HG02840 (cell line): ENCODE data around the gene KRT82.
"Not testable (repeated sequence)": the region's sequence is repeated elsewhere in the genome, so short reads cannot be mapped to it uniquely, and the experiment has no call there.

Experiments used
- ATAC-seq: cut with Tn5 transposase; IDR thresholded peaks from one replicate; pipeline ENCODE4 v1.9.1; 2021; ENCODE audit warnings: mild to moderate bottlenecking, moderate library complexity, moderate number of reproducible peaks; ENCODE audit not compliant: unreplicated experiment, low FRiP score

The KRT82 gene

DNA sequence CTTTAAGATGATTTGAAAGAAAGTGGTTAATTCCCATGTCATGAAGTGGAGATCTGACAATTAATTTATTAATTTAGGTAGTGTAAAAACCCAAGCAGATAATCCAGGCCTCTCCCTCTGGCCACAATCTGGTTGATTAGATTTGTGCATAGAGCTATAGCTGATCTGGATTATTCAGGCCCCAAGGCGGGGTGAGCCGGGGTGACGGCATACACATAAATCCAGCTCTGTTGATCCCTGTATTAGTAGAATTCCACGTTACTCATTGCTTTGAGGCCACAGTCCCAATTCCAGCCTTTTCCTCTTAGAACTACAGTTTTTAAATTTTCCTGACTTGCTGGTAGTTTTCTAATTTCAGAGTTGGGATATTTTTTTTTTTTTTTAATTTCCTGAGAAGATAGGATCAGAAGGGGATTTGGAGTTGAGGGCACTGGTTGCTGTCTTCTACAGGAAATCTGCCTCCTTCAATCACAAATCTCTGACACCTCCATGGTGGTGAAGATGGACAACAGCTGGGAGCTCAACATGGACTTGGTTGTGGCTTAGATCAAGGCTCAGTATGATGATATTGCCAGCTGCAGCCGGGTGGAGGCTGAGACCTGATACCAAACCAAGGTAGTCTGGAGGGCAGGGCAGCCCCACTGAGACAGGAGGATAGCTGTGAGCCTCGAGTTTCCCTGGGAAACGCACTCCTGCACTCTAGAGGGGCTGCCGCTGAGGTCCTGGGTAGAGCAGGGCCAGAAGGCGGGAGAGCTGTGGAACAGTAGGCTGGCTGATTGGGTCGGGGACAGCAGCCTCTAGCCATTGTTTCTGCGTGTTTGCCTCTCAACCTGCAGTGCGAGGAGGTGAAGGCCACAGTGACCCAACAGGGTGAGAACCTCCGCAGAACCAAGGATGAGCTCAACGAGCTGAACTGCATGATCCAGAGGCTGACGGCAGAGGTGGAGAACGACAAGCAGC is 58.3 kb downstream of the KRT82 start:
- no peak for ATAC-seq

DNA sequence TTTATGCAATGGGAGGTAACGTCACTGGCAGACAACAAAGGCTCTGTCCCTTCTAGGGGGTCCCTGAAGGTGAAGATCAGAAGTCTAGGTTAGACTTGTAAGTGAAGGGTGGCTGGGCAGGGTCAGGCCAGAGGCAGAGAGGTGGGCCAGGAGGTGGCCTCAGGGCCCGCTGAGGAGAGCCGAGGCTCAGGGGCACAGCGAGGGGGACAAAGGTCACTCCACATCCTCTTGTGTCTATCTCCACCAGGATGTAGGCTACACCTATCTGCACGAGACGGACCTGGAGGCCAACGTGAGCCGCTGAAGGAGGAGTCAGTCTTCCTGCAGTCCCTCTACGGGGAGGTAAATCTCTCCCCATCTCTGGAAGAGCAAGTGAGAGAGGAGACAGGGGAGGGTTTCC is 59.1 kb downstream of the KRT82 start:
- no peak for ATAC-seq

DNA sequence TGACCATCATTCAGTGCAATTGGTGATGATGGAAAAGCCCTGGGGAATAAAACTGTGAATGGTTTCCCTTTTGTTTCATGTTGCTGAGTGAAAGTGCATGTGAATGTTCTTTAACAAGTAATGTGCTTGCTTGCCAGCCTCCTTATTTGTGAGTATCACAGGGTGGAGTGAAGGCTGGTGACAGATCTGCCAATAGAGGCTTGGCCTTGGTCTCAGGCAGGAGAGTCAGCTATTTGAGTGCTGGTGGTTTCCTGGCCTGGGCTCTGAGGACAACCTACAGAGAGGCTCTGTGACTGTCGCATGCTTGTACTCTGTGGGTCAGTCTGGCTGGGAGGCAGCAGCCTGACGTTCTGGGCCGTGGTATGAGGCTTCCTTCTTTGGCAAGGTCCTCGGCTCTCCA is 59.5 kb downstream of the KRT82 start:
- ATAC-seq = no peak

DNA sequence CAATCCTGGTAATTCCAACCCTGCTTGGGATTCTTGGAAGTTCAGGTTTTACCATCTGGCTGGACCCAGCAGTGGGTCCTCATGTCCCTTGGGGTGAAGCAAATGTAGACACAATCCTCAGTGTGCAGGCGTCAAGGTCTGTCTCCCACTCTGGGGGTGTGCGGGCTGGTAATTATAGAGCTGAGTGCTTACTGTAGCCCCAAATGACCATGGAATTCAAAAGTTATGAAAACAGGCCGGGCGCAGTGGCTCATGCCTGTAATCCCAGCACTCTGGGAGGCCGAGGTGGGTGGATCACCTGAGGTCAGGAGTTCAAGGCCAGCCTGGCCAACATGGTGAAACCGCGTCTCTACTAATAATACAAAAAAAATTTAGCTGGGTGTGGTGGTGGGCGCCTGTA is 61.1 kb downstream of the KRT82 start:
- not testable (repeated sequence) for ATAC-seq

DNA sequence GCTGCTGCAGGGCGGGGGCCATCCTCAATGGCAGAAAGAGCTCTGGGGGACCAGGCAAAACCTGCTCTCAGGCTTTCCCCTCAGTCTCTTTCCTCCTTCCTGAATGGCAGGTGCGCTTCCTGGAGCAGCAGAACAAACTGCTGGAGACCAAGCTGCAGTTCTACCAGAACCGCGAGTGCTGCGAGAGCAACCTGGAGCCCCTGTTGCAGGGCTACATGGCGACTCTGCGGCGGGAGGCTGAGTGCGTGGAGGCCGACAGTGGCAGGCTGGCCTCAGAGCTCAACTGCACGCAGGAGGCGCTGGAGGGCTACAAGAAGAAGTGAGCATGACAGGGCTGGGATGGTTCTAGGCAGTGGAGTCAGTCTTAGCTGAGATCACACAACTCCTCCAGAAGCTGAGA is 62.0 kb downstream of the KRT82 start:
- no peak for ATAC-seq
